Nephron progenitor cell (in vitro differentiated cells): ENCODE results near the gene ZEB2.

Experiments
- DNase-seq: peaks from one replicate; pipeline ENCODE4 v3.0.0; 2021
- H3K27ac Mint-ChIP-seq: 2 replicates; pipeline ENCODE4 v1.8.0; 2021; ENCODE audit warnings: mild to moderate bottlenecking, moderate library complexity, mixed read lengths
- H3K27me3 Mint-ChIP-seq: 2 replicates; pipeline ENCODE4 v1.8.0; 2021; ENCODE audit warnings: mild to moderate bottlenecking, low read depth, mixed read lengths; ENCODE audit not compliant: poor library complexity
- H3K36me3 Mint-ChIP-seq: 2 replicates; pipeline ENCODE4 v1.8.0; 2021; ENCODE audit warnings: low read depth, mixed read lengths
- H3K4me1 Mint-ChIP-seq: 2 replicates; pipeline ENCODE4 v1.8.0; 2021; ENCODE audit warnings: mixed read lengths
- H3K4me3 Mint-ChIP-seq: 2 replicates; pipeline ENCODE4 v1.8.0; 2021; ENCODE audit warnings: mild to moderate bottlenecking, moderate library complexity, mixed read lengths
- H3K9me3 Mint-ChIP-seq: 2 replicates; pipeline ENCODE4 v1.8.0; 2021; ENCODE audit warnings: mild to moderate bottlenecking, moderate library complexity, mixed read lengths
- TF ChIP-seq, protein P1 (sequence below): fragments of 200-600 bp; sonication (generic); IDR thresholded peaks from 2 replicates; pipeline ENCODE4 v1.5.0; 2021; ENCODE audit warnings: antibody characterized with exemption

The ZEB2 gene

DNA sequence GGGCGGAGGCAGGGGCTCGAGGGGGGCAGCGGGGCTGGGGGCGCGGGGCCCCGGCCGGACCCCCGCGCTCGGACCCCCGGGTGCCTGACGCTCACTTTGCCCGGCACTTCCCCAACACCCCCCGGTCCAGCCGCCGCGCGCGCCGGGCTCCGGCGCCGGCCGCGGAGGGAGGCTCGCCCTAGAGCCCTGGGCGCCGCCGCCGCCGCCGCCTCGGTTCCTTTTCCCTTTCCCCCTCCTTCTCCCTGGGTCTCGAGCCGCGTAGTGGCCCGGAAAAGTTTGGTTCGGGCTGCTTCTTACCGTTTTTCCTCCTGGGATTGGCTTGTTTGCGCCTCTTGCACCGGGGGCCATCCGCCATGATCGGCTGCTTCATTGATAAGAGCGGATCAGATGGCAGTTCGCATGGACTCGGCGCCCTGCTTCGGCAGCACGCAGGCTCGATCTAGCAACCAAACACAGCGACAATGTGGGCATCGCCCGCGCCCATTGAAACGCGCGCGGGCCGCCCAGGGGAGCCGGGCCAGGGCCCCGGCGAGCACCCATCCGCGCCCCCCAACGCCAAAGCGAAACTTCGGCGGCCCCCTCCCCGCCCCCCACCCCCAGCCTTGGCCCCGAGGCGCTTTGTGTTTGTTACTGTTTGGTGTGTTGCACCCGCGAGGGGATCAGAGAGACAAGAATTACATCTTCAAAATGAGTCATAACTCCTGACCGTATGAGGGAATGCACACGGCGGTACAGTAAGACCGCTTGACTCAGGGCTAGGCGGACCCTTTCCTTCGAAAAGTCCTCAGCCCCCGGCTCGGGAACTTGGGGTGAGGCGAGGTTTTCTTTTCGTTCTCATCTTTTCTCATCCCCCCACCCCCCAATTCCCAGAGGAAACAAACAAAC is 2.7 kb downstream of the ZEB2 start:
- Mint-ChIP-seq H3K4me3 (no peak overlapping the region), H3K4me1 (peaks cover 36% of the 10 kb centered on the region), H3K27ac (peak overlapping the region; percentile 99), H3K27me3 (no peaks in the 10 kb centered on the region), H3K9me3 (no peaks in the 10 kb centered on the region), H3K36me3 (no peaks in the 10 kb centered on the region)
- TF ChIP-seq, protein P1, sequence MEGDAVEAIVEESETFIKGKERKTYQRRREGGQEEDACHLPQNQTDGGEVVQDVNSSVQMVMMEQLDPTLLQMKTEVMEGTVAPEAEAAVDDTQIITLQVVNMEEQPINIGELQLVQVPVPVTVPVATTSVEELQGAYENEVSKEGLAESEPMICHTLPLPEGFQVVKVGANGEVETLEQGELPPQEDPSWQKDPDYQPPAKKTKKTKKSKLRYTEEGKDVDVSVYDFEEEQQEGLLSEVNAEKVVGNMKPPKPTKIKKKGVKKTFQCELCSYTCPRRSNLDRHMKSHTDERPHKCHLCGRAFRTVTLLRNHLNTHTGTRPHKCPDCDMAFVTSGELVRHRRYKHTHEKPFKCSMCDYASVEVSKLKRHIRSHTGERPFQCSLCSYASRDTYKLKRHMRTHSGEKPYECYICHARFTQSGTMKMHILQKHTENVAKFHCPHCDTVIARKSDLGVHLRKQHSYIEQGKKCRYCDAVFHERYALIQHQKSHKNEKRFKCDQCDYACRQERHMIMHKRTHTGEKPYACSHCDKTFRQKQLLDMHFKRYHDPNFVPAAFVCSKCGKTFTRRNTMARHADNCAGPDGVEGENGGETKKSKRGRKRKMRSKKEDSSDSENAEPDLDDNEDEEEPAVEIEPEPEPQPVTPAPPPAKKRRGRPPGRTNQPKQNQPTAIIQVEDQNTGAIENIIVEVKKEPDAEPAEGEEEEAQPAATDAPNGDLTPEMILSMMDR = no peak
- peak; percentile 54 for DNase-seq

DNA sequence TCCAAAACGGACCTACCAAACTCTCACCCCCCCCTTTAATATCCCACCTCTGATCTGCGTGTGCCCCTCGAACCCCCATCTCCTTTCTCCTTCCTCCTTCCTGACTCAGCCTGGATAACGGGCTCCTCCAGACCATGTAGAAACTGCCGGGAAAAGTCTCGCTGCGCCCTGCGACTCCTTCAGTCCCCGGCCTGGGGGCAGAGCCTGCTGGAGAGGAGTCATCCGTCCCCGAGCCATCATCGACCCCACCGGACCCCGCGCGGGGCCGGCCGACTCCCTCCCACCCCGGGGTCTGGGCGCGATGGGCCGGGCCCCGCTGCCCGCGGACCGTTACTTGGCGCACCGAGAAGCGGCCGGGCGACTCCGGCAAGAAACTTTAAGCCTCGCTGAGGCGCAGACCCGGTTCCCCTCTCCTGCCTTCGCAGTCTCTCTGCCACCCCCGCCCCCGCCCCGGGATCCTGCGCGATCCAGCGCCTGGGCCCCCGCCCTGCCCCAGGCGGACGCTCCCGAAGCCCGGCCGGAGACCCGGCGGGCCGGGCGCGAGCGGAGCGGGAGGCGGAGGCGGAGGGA is 3.4 kb downstream of the ZEB2 start:
- no peaks in the 10 kb centered on the region for H3K36me3 Mint-ChIP-seq
- H3K27me3 Mint-ChIP-seq = no peaks in the 10 kb centered on the region
- peak; percentile 41 for DNase-seq
- no peaks in the 10 kb centered on the region for H3K9me3 Mint-ChIP-seq
- H3K4me3 Mint-ChIP-seq = peak overlapping the region; percentile 93
- peak overlapping the region; percentile 96 for H3K27ac Mint-ChIP-seq
- peaks cover 43% of the 10 kb centered on the region for H3K4me1 Mint-ChIP-seq
- TF ChIP-seq, protein P1 = no peak

DNA sequence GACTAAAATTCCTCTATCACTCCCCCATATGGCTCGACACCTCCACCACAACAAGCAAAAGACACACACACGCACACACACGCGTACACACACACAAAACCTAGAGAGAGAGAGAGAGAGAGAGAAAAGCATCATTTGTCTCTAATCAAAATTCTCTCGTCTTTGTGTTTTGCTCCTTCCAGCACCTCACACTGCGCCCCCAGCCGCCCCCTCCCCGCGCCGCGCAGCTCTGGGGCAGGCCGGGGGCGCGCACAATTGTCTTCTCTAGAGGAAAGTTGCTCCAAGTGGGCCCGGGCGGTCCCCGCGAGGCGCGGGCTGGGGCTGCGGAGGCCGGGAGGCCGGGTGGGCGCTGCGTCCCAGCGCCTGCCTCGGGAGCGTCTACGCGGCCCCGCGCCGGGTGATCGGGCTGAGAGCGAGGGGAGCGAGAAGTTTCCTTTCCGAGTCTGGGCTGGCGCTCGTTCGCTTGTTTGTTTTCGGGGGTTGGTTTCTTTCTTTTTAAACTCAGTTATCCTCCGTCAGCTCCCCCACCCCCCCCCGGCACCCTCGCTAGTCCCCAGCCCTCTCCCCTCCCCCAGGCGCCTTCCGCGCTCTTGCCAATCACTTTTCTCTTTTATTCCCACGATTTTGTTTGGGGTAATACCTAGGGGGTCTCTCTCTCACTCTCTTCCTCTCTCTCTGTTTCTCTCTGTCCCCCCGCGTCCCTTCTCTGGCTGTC is 4.1 kb downstream of the ZEB2 start:
- Mint-ChIP-seq H3K27ac (peak overlapping the region; percentile 96), H3K27me3 (no peaks in the 10 kb centered on the region), H3K4me3 (peak overlapping the region; percentile 93)

DNA sequence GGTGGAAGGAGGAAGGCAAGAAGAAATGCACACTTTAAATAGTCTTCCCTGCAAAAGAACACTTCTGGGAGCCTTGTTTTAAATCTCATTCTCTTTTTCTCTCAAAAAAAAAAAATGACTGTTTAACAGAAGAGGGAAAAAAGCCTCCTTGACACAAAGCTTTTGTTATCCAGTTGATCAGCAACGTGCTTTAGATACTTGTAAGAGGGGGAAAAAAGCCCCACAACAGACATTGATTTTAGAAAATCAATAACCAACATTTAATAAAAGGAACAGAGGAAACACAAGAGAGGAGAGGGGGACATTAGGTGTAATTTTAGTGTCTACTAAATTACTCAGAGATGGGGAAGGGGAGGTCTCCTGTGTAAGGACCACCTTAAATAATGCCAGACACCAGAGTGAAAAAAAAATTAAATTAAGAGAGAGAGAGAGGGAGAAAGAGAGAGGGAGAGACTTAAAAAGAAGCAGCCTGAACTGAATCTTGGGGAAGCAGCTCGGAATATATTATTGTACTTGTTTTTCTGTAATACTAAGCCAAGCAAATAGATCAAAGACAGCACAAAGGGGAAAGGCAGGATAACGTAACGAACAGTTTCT is 4.7 kb downstream of the ZEB2 start:
- peak overlapping the region; percentile 93 for H3K4me3 Mint-ChIP-seq
- H3K27ac Mint-ChIP-seq = peak overlapping the region; percentile 95
- H3K27me3 Mint-ChIP-seq = no peaks in the 10 kb centered on the region
- no peak for DNase-seq
- TF ChIP-seq, protein P1 = no peak
- H3K4me1 Mint-ChIP-seq = peaks cover 56% of the 10 kb centered on the region
- H3K36me3 Mint-ChIP-seq = no peaks in the 10 kb centered on the region
- no peaks in the 10 kb centered on the region for H3K9me3 Mint-ChIP-seq

More for the DNA sequence above, 4.1 kb downstream of the ZEB2 start:
- TF ChIP-seq, protein P1 = no peak
- peak; percentile 51 for DNase-seq
- Mint-ChIP-seq H3K9me3 (no peaks in the 10 kb centered on the region), H3K4me1 (peaks cover 50% of the 10 kb centered on the region), H3K36me3 (no peaks in the 10 kb centered on the region)

DNA sequence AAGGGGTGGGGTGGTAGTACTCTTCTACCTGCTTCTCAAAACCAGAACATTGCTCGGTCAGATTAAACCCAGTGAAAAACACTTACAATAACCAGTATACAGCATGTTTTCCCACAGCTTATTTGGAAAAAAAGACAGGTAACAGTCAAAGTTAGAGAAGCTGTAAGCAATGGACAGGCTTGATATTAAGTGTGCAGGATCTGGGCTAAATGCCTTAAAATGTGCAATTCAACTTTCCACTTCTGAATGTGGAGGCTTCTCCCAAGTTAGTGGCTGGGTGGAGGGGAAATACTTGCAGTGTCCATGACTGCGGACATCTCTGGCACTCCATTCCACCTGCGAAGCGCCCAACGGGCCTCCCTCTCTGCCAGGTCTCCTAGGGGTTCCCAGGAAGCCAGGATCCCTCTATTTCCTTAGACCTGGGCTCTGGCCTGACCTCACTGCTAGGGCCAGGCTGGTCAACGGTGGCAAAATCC is 5.3 kb downstream of the ZEB2 start:
- DNase-seq = no peak
- peaks cover 62% of the 10 kb centered on the region for H3K4me1 Mint-ChIP-seq
- no peaks in the 10 kb centered on the region for H3K9me3 Mint-ChIP-seq
- peak overlapping the region; percentile 93 for H3K4me3 Mint-ChIP-seq
- H3K27me3 Mint-ChIP-seq = no peaks in the 10 kb centered on the region
- no peaks in the 10 kb centered on the region for H3K36me3 Mint-ChIP-seq
- peak overlapping the region; percentile 10 for H3K27ac Mint-ChIP-seq
- TF ChIP-seq, protein P1 = no peak
